NCI-H2029 treated with DMSO at 0.1 percent for 48 hours (cell line): Measurements from ENCODE around the gene SHISAL2A.
"Not testable (repeated sequence)": the region's sequence is repeated elsewhere in the genome, so short reads cannot be mapped to it uniquely, and the experiment has no call there.

Experiments
- DNase-seq: peaks from one replicate; lab custom pipeline; 2025; lab: John Stamatoyannopoulos, UW

Gene SHISAL2A

GRCh38 chr1:52684545-52684944 lies 51.6 kb downstream of the SHISAL2A start:
- DNase-seq = no peak

- peak; percentile 76 for DNase-seq
These were observed 53.3 kb downstream of the SHISAL2A start for GRCh38 chr1:52686261-52686751.

GRCh38 chr1:52686830-52687229 lies 53.9 kb downstream of the SHISAL2A start:
- DNase-seq = no peak

- DNase-seq = no peak
These were observed 58.9 kb downstream of the SHISAL2A start for GRCh38 chr1:52691821-52692220.

- DNase-seq = no peak
These were observed 59.7 kb downstream of the SHISAL2A start for GRCh38 chr1:52692697-52693096.

GRCh38 chr1:52693351-52693750 lies 60.4 kb downstream of the SHISAL2A start:
- DNase-seq = not testable (repeated sequence)

GRCh38 chr1:52693843-52694242 lies 60.9 kb downstream of the SHISAL2A start:
- no peak for DNase-seq

GRCh38 chr1:52695627-52696026 lies 62.7 kb downstream of the SHISAL2A start:
- DNase-seq = no peak

- DNase-seq = peak; percentile 91
These were observed 65.1 kb downstream of the SHISAL2A start, which contains the start of gene COA7 for GRCh38 chr1:52697795-52698674. Gene COA7 (minus strand): TSS chr1:52698347. CDS start chr1:52698326, 21 bp downstream.

- DNase-seq = peak; percentile 98
These were observed 70.2 kb downstream of the SHISAL2A start for GRCh38 chr1:52702886-52703787.

GRCh38 chr1:52706136-52706670 lies 73.2 kb downstream of the SHISAL2A start:
- DNase-seq = no peak
